Kidney (tissue), 14 donors: ENCODE results near the gene PRRC2A. TPM values are rescaled to one million over a fixed set of nuclear protein-coding genes. Genes with fewer than 3 reads are reported as not detected.

Experiments
- DNase-seq, 5 donors: peaks; one replicate each; pipeline ENCODE4 v3.0.0-alpha.2; 2013 to 2020
- FAIRE-seq: peaks from 2 replicates; lab custom pipeline; 2012; peaks lifted over from hg19 to GRCh38; lab: Jason Lieb, UNC
- H3K27ac ChIP-seq, 2 donors: one replicate each; pipeline ENCODE4 v1.7.0; 2013; ENCODE audit warnings: low read depth in 2 of 2, low read length in 2 of 2, inconsistent platforms in 1 of 2
- H3K27me3 ChIP-seq: one replicate; pipeline ENCODE4 v1.7.1; 2013; ENCODE audit warnings: low read length, inconsistent platforms; ENCODE audit not compliant: control insufficient read depth, insufficient read depth
- H3K36me3 ChIP-seq, 3 donors: one replicate each; pipeline versions ENCODE4 v1.7.0 to v1.7.1; 2013; ENCODE audit warnings: low read length in 3 of 3, control low read depth in 1 of 3, inconsistent platforms in 1 of 3; ENCODE audit not compliant: insufficient read depth in 3 of 3, control insufficient read depth in 2 of 3
- H3K4me1 ChIP-seq, 3 donors: one replicate each; pipeline versions ENCODE4 v1.7.0 to v1.7.1; 2013; ENCODE audit warnings: low read length in 3 of 3, inconsistent platforms in 1 of 3, low read depth in 1 of 3; ENCODE audit not compliant: control insufficient read depth in 2 of 3, insufficient read depth in 2 of 3
- H3K4me3 ChIP-seq, 3 donors: one replicate each; pipeline versions ENCODE4 v1.7.0 to v1.8.1; 2013; ENCODE audit warnings: low read length in 3 of 3, control low read depth in 1 of 3, inconsistent platforms in 1 of 3
- H3K9ac ChIP-seq, 3 donors: one replicate each; pipeline versions ENCODE4 v1.7.0 to v1.7.1; 2013; ENCODE audit warnings: low read length in 3 of 3, control low read depth in 1 of 3, inconsistent platforms in 1 of 3
- H3K9me3 ChIP-seq, 3 donors: one replicate each; pipeline versions ENCODE4 v1.7.0 to v1.7.1; 2013; ENCODE audit warnings: low read length in 3 of 3, control low read depth in 1 of 3, inconsistent platforms in 1 of 3; ENCODE audit not compliant: control insufficient read depth in 2 of 3, insufficient read depth in 1 of 3
- intact Hi-C: fragments of 100-400 bp; cut with DNase I; formaldehyde crosslinking; loops from one replicate; pipeline ENCODE4 v1.11.1; 2022
- polyA plus RNA-seq: library from polyadenylated mRNA; stranded (reverse); fragments of 350-450 nt; fragmentation: Illumina TruSeq; extraction: RNeasy Lipid Tissue Mini Kit (QIAGEN cat#74804); gene quantifications from one replicate; pipeline ENCODE4 v1.2.3, GENCODE V29; 2014; ENCODE audit warnings: low read depth, low replicate concordance; ENCODE audit not compliant: insufficient read depth
- total RNA-seq: library from RNA; stranded (reverse); fragmentation: NEBNext Ultra II Directional; extraction: Animal tissue kit (Norgen Biotek cat#: 25700); gene quantifications from one replicate; pipeline ENCODE4 v1.2.1, GENCODE V29; 2021
- TF ChIP-seq, protein P1 (sequence below): IDR thresholded peaks from 3 replicates; pipeline ENCODE4 v1.5.1; 2012; ENCODE audit warnings: mild to moderate bottlenecking, moderate library complexity, borderline replicate concordance; ENCODE audit not compliant: insufficient read depth; ENCODE audit errors: extremely low read depth
- donor health status: control.
- donor health status: control.
- donor health status: control.
- donor health status: control.
- donor health status: control.
- donor health status: DM: yes; HTN: yes; CAD: no.
- donor health status: Normal renal cell carcinoma (clear cell type).

Gene PRRC2A
- total and polyA plus RNA-seq, 2 donors from 2014 or later: 84.6 to 159 TPM

DNA sequence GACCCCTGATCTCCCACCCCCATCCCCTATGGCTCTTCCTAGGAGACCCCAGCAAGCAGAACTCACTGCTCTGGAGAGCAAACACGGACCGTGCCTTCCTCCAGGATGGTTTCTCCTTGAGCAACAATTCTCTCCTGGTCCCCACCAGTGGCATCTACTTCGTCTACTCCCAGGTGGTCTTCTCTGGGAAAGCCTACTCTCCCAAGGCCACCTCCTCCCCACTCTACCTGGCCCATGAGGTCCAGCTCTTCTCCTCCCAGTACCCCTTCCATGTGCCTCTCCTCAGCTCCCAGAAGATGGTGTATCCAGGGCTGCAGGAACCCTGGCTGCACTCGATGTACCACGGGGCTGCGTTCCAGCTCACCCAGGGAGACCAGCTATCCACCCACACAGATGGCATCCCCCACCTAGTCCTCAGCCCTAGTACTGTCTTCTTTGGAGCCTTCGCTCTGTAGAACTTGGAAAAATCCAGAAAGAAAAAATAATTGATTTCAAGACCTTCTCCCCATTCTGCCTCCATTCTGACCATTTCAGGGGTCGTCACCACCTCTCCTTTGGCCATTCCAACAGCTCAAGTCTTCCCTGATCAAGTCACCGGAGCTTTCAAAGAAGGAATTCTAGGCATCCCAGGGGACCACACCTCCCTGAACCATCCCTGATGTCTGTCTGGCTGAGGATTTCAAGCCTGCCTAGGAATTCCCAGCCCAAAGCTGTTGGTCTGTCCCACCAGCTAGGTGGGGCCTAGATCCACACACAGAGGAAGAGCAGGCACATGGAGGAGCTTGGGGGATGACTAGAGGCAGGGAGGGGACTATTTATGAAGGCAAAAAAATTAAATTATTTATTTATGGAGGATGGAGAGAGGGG lies 47.0 kb upstream of the PRRC2A start:
- Histone ChIP-seq H3K4me1 (no peaks in the 10 kb centered on the region), H3K27me3 (no peaks in the 10 kb centered on the region), H3K4me3 (no peak overlapping the region), H3K27ac (no peak overlapping the region), H3K9ac (no peak overlapping the region), H3K9me3 (no peaks in the 10 kb centered on the region), H3K36me3 (no peaks in the 10 kb centered on the region)
- TF ChIP-seq, protein P1, sequence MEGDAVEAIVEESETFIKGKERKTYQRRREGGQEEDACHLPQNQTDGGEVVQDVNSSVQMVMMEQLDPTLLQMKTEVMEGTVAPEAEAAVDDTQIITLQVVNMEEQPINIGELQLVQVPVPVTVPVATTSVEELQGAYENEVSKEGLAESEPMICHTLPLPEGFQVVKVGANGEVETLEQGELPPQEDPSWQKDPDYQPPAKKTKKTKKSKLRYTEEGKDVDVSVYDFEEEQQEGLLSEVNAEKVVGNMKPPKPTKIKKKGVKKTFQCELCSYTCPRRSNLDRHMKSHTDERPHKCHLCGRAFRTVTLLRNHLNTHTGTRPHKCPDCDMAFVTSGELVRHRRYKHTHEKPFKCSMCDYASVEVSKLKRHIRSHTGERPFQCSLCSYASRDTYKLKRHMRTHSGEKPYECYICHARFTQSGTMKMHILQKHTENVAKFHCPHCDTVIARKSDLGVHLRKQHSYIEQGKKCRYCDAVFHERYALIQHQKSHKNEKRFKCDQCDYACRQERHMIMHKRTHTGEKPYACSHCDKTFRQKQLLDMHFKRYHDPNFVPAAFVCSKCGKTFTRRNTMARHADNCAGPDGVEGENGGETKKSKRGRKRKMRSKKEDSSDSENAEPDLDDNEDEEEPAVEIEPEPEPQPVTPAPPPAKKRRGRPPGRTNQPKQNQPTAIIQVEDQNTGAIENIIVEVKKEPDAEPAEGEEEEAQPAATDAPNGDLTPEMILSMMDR: no peak
- FAIRE-seq: no peak
- no peak for DNase-seq
- intact Hi-C loops: no loop called here

DNA sequence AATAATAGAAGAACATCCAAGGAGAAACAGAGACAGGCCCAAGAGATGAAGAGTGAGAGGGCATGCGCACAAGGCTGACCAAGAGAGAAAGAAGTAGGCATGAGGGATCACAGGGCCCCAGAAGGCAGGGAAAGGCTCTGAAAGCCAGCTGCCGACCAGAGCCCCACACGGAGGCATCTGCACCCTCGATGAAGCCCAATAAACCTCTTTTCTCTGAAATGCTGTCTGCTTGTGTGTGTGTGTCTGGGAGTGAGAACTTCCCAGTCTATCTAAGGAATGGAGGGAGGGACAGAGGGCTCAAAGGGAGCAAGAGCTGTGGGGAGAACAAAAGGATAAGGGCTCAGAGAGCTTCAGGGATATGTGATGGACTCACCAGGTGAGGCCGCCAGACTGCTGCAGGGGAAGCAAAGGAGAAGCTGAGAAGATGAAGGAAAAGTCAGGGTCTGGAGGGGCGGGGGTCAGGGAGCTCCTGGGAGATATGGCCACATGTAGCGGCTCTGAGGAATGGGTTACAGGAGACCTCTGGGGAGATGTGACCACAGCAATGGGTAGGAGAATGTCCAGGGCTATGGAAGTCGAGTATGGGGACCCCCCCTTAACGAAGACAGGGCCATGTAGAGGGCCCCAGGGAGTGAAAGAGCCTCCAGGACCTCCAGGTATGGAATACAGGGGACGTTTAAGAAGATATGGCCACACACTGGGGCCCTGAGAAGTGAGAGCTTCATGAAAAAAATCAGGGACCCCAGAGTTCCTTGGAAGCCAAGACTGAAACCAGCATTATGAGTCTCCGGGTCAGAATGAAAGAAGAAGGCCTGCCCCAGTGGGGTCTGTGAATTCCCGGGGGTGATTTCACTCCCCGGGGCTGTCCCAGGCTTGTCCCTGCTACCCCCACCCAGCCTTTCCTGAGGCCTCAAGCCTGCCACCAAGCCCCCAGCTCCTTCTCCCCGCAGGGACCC lies 46.1 kb upstream of the PRRC2A start:
- Histone ChIP-seq H3K9me3 (no peaks in the 10 kb centered on the region), H3K4me1 (no peaks in the 10 kb centered on the region), H3K27ac (no peak overlapping the region), H3K27me3 (no peaks in the 10 kb centered on the region), H3K4me3 (no peak overlapping the region), H3K36me3 (no peaks in the 10 kb centered on the region), H3K9ac (no peak overlapping the region)
- TF ChIP-seq, protein P1: no peak
- intact Hi-C loops: no loop called here
- no peak for DNase-seq
- no peak for FAIRE-seq

DNA sequence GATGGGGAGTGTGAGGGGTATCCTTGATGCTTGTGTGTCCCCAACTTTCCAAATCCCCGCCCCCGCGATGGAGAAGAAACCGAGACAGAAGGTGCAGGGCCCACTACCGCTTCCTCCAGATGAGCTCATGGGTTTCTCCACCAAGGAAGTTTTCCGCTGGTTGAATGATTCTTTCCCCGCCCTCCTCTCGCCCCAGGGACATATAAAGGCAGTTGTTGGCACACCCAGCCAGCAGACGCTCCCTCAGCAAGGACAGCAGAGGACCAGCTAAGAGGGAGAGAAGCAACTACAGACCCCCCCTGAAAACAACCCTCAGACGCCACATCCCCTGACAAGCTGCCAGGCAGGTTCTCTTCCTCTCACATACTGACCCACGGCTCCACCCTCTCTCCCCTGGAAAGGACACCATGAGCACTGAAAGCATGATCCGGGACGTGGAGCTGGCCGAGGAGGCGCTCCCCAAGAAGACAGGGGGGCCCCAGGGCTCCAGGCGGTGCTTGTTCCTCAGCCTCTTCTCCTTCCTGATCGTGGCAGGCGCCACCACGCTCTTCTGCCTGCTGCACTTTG lies 45.1 kb upstream of the PRRC2A start, which contains the start of gene TNF:
Gene TNF, plus strand, starts transcription at position 231 of the 567 bp plus-strand sequence. Its CDS starts 177 bp downstream, at position 408.
- no peak within 1 kb of the TSS for H3K27ac ChIP-seq
- no peak for FAIRE-seq
- peaks cover 0 to 3% (median 0%) of the 10 kb centered on the region in 3 donors for H3K4me1 ChIP-seq
- TF ChIP-seq, protein P1: no peak
- H3K9me3 ChIP-seq: no peaks in the 10 kb centered on the region
- intact Hi-C loops: no loop called here
- no peak within 1 kb of the TSS for H3K9ac ChIP-seq
- no peaks in the 10 kb centered on the region for H3K36me3 ChIP-seq
- DNase-seq: no peak
- no peaks in the 10 kb centered on the region for H3K27me3 ChIP-seq
- peak within 1 kb of the TSS in 2 of 3 donors; percentile 36 to 37 for H3K4me3 ChIP-seq
